Neural progenitor cell (in vitro differentiated cells): Measurements from ENCODE around the gene CMTM8. TPM values are rescaled to one million over a fixed set of nuclear protein-coding genes. Genes with fewer than 3 reads are reported as not detected.
A peak's percentile ranks its signal among the peaks of the same experiment; 100 is the strongest.
"Not testable (repeated sequence)": the region's sequence is repeated elsewhere in the genome, so short reads cannot be mapped to it uniquely, and the experiment has no call there.

Experiments used
- DNase-seq: peaks from one replicate; pipeline ENCODE4 v3.0.0-alpha.2; 2016; ENCODE audit warnings: low spot score
- H2AFZ ChIP-seq: fragments of 200-600 bp; sonication (generic); replicated peaks from 2 replicates; pipeline ENCODE4 v1.6.1; 2016; ENCODE audit warnings: antibody characterized with exemption
- H3F3A ChIP-seq: fragments of 200-600 bp; sonication (generic); 2 replicates; pipeline ENCODE4 v1.6.1; 2016; ENCODE audit warnings: antibody characterized with exemption, low read depth
- H3K27ac ChIP-seq: fragments of 200-600 bp; sonication (generic); 2 replicates; pipeline ENCODE4 v1.5.1; 2016; ENCODE audit warnings: mild to moderate bottlenecking
- H3K27me3 ChIP-seq: fragments of 200-600 bp; sonication (generic); 2 replicates; pipeline ENCODE4 v1.6.1; 2016; ENCODE audit warnings: mild to moderate bottlenecking, moderate library complexity
- H3K36me3 ChIP-seq: fragments of 200-600 bp; sonication (generic); 2 replicates; pipeline ENCODE4 v1.5.1; 2016
- H3K4me1 ChIP-seq: fragments of 200-600 bp; sonication (generic); 2 replicates; pipeline ENCODE4 v1.6.1; 2016; ENCODE audit warnings: mixed run types
- H3K4me2 ChIP-seq: fragments of 200-600 bp; sonication (generic); 2 replicates; pipeline ENCODE4 v1.6.1; 2016
- H3K4me3 ChIP-seq: fragments of 200-600 bp; sonication (generic); 2 replicates; pipeline ENCODE4 v1.5.1; 2016
- H3K79me2 ChIP-seq: fragments of 200-600 bp; sonication (generic); 2 replicates; pipeline ENCODE4 v1.6.1; 2016; ENCODE audit warnings: low read depth
- H3K9ac ChIP-seq: fragments of 200-600 bp; sonication (generic); 2 replicates; pipeline ENCODE4 v1.6.1; 2016
- H3K9me3 ChIP-seq: fragments of 200-600 bp; sonication (generic); 2 replicates; pipeline ENCODE4 v1.5.1; 2016; ENCODE audit warnings: low read depth
- H4K20me1 ChIP-seq: fragments of 200-600 bp; sonication (generic); 2 replicates; pipeline ENCODE4 v1.6.1; 2016; ENCODE audit warnings: low read depth
- H3K27ac Mint-ChIP-seq: 3 replicates; pipeline ENCODE4 v1.8.0; 2021; ENCODE audit warnings: mixed read lengths
- H3K27me3 Mint-ChIP-seq: 2 replicates; pipeline ENCODE4 v1.8.0; 2022; ENCODE audit warnings: low read depth, mild to moderate bottlenecking, inconsistent platforms, moderate library complexity, mixed read lengths; ENCODE audit not compliant: insufficient read depth
- H3K36me3 Mint-ChIP-seq: 3 replicates; pipeline ENCODE4 v1.8.0; 2021; ENCODE audit warnings: mixed read lengths
- H3K4me1 Mint-ChIP-seq: 3 replicates; pipeline ENCODE4 v1.8.0; 2021; ENCODE audit warnings: mixed read lengths
- H3K4me3 Mint-ChIP-seq: 3 replicates; pipeline ENCODE4 v1.8.0; 2021; ENCODE audit warnings: mild to moderate bottlenecking, moderate library complexity, mixed read lengths
- H3K9me3 Mint-ChIP-seq: 3 replicates; pipeline ENCODE4 v1.8.0; 2020; ENCODE audit warnings: mixed read lengths
- CTCF ChIP-seq: fragments of 200-600 bp; sonication (generic); IDR thresholded peaks from 2 replicates; pipeline ENCODE4 v1.5.1; 2017; ENCODE audit warnings: antibody characterized with exemption, mild to moderate bottlenecking
- EZH2 ChIP-seq: fragments of 200-600 bp; sonication (generic); IDR thresholded peaks from 2 replicates; pipeline ENCODE4 v1.6.1; 2017; ENCODE audit warnings: antibody characterized with exemption, mild to moderate bottlenecking, moderate library complexity
- EZH2phosphoT487 ChIP-seq: fragments of 200-600 bp; sonication (generic); IDR thresholded peaks from 2 replicates; pipeline ENCODE4 v1.6.1; 2017; ENCODE audit warnings: antibody characterized with exemption
- total RNA-seq: library from RNA; depleted of rRNA; stranded (reverse); fragments of >200 nt; gene quantifications from 2 replicates; pipeline ENCODE4 v1.2.3, GENCODE V29; 2015; ENCODE audit warnings: low replicate concordance

The CMTM8 gene
- total RNA-seq, 1 donor from 2014 or later = 2.1 TPM

DNA sequence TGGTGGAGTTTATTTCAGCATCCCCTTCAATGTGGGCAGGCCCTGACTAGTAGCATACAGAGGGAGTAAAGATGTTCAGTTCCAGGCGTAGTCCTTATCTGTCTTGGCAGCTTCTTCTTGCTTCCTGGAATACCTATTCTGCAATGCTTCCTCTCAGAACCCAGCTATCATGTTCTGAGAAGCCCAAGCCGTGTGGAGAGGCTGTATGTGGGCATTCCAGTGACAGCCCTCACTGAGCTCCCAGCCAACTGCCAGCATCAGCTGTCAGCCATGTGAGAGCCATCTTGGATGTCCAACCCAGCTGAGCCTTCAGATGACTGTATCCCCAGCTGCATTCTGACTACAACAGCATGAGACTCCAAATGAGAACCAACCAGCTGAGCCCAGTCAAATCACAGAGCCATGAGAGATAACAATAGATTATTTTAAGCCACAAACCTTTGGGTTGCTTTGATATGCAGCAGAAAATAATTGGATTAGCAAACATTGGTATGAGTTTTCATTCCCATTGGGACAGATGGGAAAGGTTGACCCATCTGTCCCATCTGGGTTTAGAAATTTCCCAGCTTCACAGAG, 144.7 kb downstream of the CMTM8 start:
- H3K27me3 ChIP-seq = no peaks in the 10 kb centered on the region
- DNase-seq = no peak
- H3K27ac ChIP-seq = no peak overlapping the region

GRCh38 chr3:32384938-32385337, 146.5 kb downstream of the CMTM8 start:
- peak overlapping the region; percentile 55 for H3K4me2 ChIP-seq
- peak; percentile 68 for DNase-seq
- no peaks in the 10 kb centered on the region for H3K9me3 ChIP-seq
- Mint-ChIP-seq H3K27me3 (peaks cover 15% of the 10 kb centered on the region), H3K4me3 (peak overlapping the region; percentile 9), H3K36me3 (no peaks in the 10 kb centered on the region), H3K4me1 (peaks cover 37% of the 10 kb centered on the region), H3K9me3 (no peaks in the 10 kb centered on the region), H3K27ac (peak overlapping the region; percentile 73)
- H3F3A ChIP-seq = no peaks in the 10 kb centered on the region
- no peak overlapping the region for H2AFZ ChIP-seq
- H3K4me3 ChIP-seq = no peak overlapping the region
- no peaks in the 10 kb centered on the region for H4K20me1 ChIP-seq
- no peak overlapping the region for H3K9ac ChIP-seq
- no peak overlapping the region for H3K27ac ChIP-seq
- peaks cover 11% of the 10 kb centered on the region for H3K27me3 ChIP-seq
- H3K79me2 ChIP-seq = no peaks in the 10 kb centered on the region
- TF ChIP-seq CTCF (no peak), EZH2 (no peak), EZH2phosphoT487 (no peak)
- no peaks in the 10 kb centered on the region for H3K36me3 ChIP-seq
- H3K4me1 ChIP-seq = peaks cover 19% of the 10 kb centered on the region

More for the DNA sequence above, 144.7 kb downstream of the CMTM8 start:
- Mint-ChIP-seq H3K4me1 (peaks cover 42% of the 10 kb centered on the region), H3K4me3 (no peak overlapping the region), H3K27me3 (peaks cover 10% of the 10 kb centered on the region), H3K36me3 (no peaks in the 10 kb centered on the region), H3K9me3 (no peaks in the 10 kb centered on the region), H3K27ac (no peak overlapping the region)
- H3K4me2 ChIP-seq = no peak overlapping the region
- H3K79me2 ChIP-seq = no peaks in the 10 kb centered on the region
- H3K36me3 ChIP-seq = no peaks in the 10 kb centered on the region
- no peak overlapping the region for H2AFZ ChIP-seq
- TF ChIP-seq EZH2phosphoT487 = no peak
- no peak for TF ChIP-seq EZH2
- no peak for TF ChIP-seq CTCF
- peaks cover 19% of the 10 kb centered on the region for H3K4me1 ChIP-seq
- H3F3A ChIP-seq = no peaks in the 10 kb centered on the region
- H3K4me3 ChIP-seq = no peak overlapping the region
- no peaks in the 10 kb centered on the region for H3K9me3 ChIP-seq
- H4K20me1 ChIP-seq = no peaks in the 10 kb centered on the region
- no peak overlapping the region for H3K9ac ChIP-seq

GRCh38 chr3:32387512-32387911, 149.0 kb downstream of the CMTM8 start:
- Histone ChIP-seq H3K27me3 (peaks cover 36% of the 10 kb centered on the region), H3K4me3 (no peak overlapping the region), H3K4me1 (peaks cover 15% of the 10 kb centered on the region), H3K4me2 (no peak overlapping the region), H3K9ac (no peak overlapping the region), H3K27ac (no peak overlapping the region), H3K79me2 (no peaks in the 10 kb centered on the region), H3F3A (peaks cover 14% of the 10 kb centered on the region), H2AFZ (no peak overlapping the region), H4K20me1 (no peaks in the 10 kb centered on the region), H3K36me3 (no peaks in the 10 kb centered on the region), H3K9me3 (no peaks in the 10 kb centered on the region)
- Mint-ChIP-seq H3K4me1 (peaks cover 31% of the 10 kb centered on the region), H3K36me3 (no peaks in the 10 kb centered on the region), H3K9me3 (no peaks in the 10 kb centered on the region), H3K27ac (no peak overlapping the region), H3K27me3 (peaks cover 19% of the 10 kb centered on the region), H3K4me3 (no peak overlapping the region)
- DNase-seq = no peak
- TF ChIP-seq EZH2 (no peak), EZH2phosphoT487 (no peak), CTCF (no peak)

DNA sequence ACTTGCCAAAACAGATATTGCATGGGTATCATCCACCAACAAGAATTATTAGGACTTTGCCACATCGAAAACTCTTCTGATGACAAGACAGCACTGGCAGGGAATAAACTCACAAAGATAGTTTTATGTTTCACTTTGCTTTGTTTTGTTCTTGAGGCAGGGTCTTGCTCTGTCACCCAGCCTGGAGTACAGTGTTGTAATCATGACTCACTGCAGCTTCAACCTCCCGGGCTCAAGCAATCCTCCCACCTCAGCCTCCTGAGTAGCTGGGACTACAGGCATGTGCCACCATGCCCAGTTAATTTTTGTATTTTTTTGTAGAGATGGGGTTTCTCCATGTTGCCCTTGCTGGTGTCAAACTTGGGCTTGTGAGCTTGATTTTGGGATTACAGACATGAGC, 151.1 kb downstream of the CMTM8 start:
- H3K79me2 ChIP-seq, H3K9me3 ChIP-seq, H3K27ac Mint-ChIP-seq, H3K4me3 Mint-ChIP-seq, H3K4me3 ChIP-seq, H3K36me3 ChIP-seq, H3K27ac ChIP-seq, H3K9ac ChIP-seq, H3K9me3 Mint-ChIP-seq, H3K4me2 ChIP-seq, H3K36me3 Mint-ChIP-seq, H2AFZ ChIP-seq, DNase-seq, H4K20me1 ChIP-seq: not testable (repeated sequence)
- peaks cover 34% of the 10 kb centered on the region for H3K4me1 Mint-ChIP-seq
- peaks cover 13% of the 10 kb centered on the region for H3K27me3 Mint-ChIP-seq
- H3F3A ChIP-seq = peaks cover 18% of the 10 kb centered on the region
- H3K27me3 ChIP-seq = peaks cover 57% of the 10 kb centered on the region
- H3K4me1 ChIP-seq = peaks cover 18% of the 10 kb centered on the region
